H1 (cell line): ENCODE measurements around the gene DNAH12. TPM values are rescaled to one million over a fixed set of nuclear protein-coding genes. Genes with fewer than 3 reads are reported as not detected.

Experiments
- CTCF ChIA-PET: fragments of 300-600 bp; sonication (Branson Sonifier 250); formaldehyde crosslinking; loops from one replicate; lab custom pipeline; 2021; ENCODE audit not compliant: partially characterized antibody; lab: Charles Lee
- POLR2A ChIA-PET: fragments of 300-600 bp; sonication (Branson Sonifier 250); formaldehyde crosslinking; loops from one replicate; lab custom pipeline; 2021; ENCODE audit warnings: inconsistent platforms; ENCODE audit not compliant: partially characterized antibody; lab: Charles Lee
- DNase-seq, 2 experiments: peaks; one replicate each; pipeline versions ENCODE4 v3.0.0 to v3.0.0-alpha.2; 2010 to 2022; ENCODE audit warnings: low spot score in 2 of 2, low read depth in 1 of 2, mixed read lengths in 1 of 2
- FAIRE-seq: peaks from 2 replicates; lab custom pipeline; 2011; peaks lifted over from hg19 to GRCh38; lab: Jason Lieb, UNC
- H2AFZ ChIP-seq: 2 replicates; pipeline ENCODE4 v1.8.1; 2012; ENCODE audit warnings: low read length, inconsistent platforms
- H2AK5ac ChIP-seq: 2 replicates; pipeline ENCODE4 v1.6.1; 2013; ENCODE audit warnings: low read depth, low read length
- H2BK120ac ChIP-seq: replicated peaks from 2 replicates; pipeline ENCODE3; 2013; ENCODE audit warnings: low read depth, low read length, inconsistent platforms
- H2BK12ac ChIP-seq: 2 replicates; pipeline ENCODE4 v1.6.1; 2013; ENCODE audit warnings: low read depth, low read length
- H2BK15ac ChIP-seq: 2 replicates; pipeline ENCODE4 v1.6.1; 2013; ENCODE audit warnings: low read length
- H2BK20ac ChIP-seq: 2 replicates; pipeline ENCODE4 v1.6.1; 2013; ENCODE audit warnings: low read length
- H2BK5ac ChIP-seq: 2 replicates; pipeline ENCODE4 v1.6.1; 2013; ENCODE audit warnings: low read depth, low read length
- H3K14ac ChIP-seq: 2 replicates; pipeline ENCODE4 v1.6.1; 2013; ENCODE audit warnings: inconsistent platforms; ENCODE audit not compliant: insufficient read length
- H3K18ac ChIP-seq: 2 replicates; pipeline ENCODE4 v1.6.1; 2013; ENCODE audit warnings: low read length; ENCODE audit errors: extremely low read depth
- H3K23ac ChIP-seq: 2 replicates; pipeline ENCODE4 v1.6.1; 2013; ENCODE audit warnings: inconsistent platforms; ENCODE audit not compliant: insufficient read length
- H3K23me2 ChIP-seq: 2 replicates; pipeline ENCODE4 v1.6.1; 2013; ENCODE audit warnings: low read depth, low read length
- H3K27ac ChIP-seq: 2 replicates; pipeline ENCODE4 v1.6.1; 2011; ENCODE audit warnings: low read depth, low read length, inconsistent platforms
- H3K27me3 ChIP-seq, 4 experiments: replicated peaks in 1 of 4; 1 replicate in 1 of 4; 2 replicates in 3 of 4; pipeline versions ENCODE4 v1.6.1 to v1.8.1; 2011 to 2013; ENCODE audit warnings: low read length in 3 of 4, mild to moderate bottlenecking in 3 of 4, inconsistent platforms in 2 of 4, mixed read lengths in 2 of 4, moderate library complexity in 1 of 4; ENCODE audit not compliant: control insufficient read depth in 3 of 4, insufficient read depth in 3 of 4; ENCODE audit errors: extremely low read depth in 1 of 4
- H3K36me3 ChIP-seq, 4 experiments: 2 replicates each; pipeline versions ENCODE4 v1.6.1 to v1.8.1; 2011 to 2013; ENCODE audit warnings: mild to moderate bottlenecking in 4 of 4, low read length in 3 of 4, moderate library complexity in 2 of 4, control low read depth in 1 of 4, inconsistent platforms in 1 of 4; ENCODE audit not compliant: insufficient read depth in 4 of 4, control insufficient read depth in 2 of 4
- H3K4ac ChIP-seq: replicated peaks from 2 replicates; pipeline ENCODE3; 2013; ENCODE audit warnings: low read length, low read depth, mixed read lengths, inconsistent platforms; ENCODE audit not compliant: insufficient read length
- H3K4me1 ChIP-seq, 4 experiments: replicated peaks in 1 of 4; 1 replicate in 1 of 4; 2 replicates in 3 of 4; pipeline versions ENCODE4 v1.6.1 to v1.8.1; 2011 to 2013; ENCODE audit warnings: low read length in 3 of 4, inconsistent platforms in 2 of 4, mixed read lengths in 1 of 4; ENCODE audit not compliant: insufficient read depth in 4 of 4, control insufficient read depth in 3 of 4
- H3K4me2 ChIP-seq, 2 experiments: 2 replicates each; pipeline versions ENCODE4 v1.6.1 to v1.8.1; 2011 to 2013; ENCODE audit warnings: low read depth in 2 of 2, low read length in 2 of 2, control low read depth in 1 of 2, inconsistent platforms in 1 of 2, mild to moderate bottlenecking in 1 of 2; ENCODE audit not compliant: insufficient read depth in 1 of 2
- H3K4me3 ChIP-seq, 4 experiments: fragments of 200-600, 300-600 bp in 1 of 4; sonication (generic), shearing (Covaris generic), sonication (Bioruptor Twin) in 1 of 4; 2 replicates each; pipeline versions ENCODE4 v1.5.1 to v1.8.1; 2011 to 2016; ENCODE audit warnings: low read length in 4 of 4, low read depth in 3 of 4, control low read depth in 2 of 4, inconsistent platforms in 2 of 4, mild to moderate bottlenecking in 2 of 4, mixed read lengths in 1 of 4, moderate library complexity in 1 of 4; ENCODE audit not compliant: insufficient read depth in 2 of 4; ENCODE audit errors: extremely low read depth in 1 of 4
- H3K56ac ChIP-seq: replicated peaks from 2 replicates; pipeline ENCODE3; 2013; ENCODE audit warnings: low read depth, mild to moderate bottlenecking, mixed read lengths, low read length, inconsistent platforms; ENCODE audit not compliant: insufficient read length
- H3K79me1 ChIP-seq: 2 replicates; pipeline ENCODE4 v1.6.1; 2013; ENCODE audit warnings: low read depth, low read length, control low read depth
- H3K79me2 ChIP-seq, 2 experiments: 2 replicates each; pipeline versions ENCODE4 v1.6.1 to v1.8.1; 2012 to 2013; ENCODE audit warnings: low read length in 2 of 2, mild to moderate bottlenecking in 2 of 2, inconsistent platforms in 1 of 2; ENCODE audit not compliant: insufficient read depth in 2 of 2, control insufficient read depth in 1 of 2
- H3K9ac ChIP-seq, 4 experiments: replicated peaks in 1 of 4; 1 replicate in 1 of 4; 2 replicates in 3 of 4; pipeline versions ENCODE4 v1.6.1 to v1.8.1; 2011 to 2013; ENCODE audit warnings: low read depth in 3 of 4, low read length in 3 of 4, control low read depth in 2 of 4, mild to moderate bottlenecking in 2 of 4, moderate library complexity in 2 of 4, inconsistent platforms in 1 of 4; ENCODE audit errors: extremely low read depth in 1 of 4
- H3K9me3 ChIP-seq, 2 experiments: 2 replicates each; pipeline versions ENCODE4 v1.6.1 to v1.8.1; 2012 to 2013; ENCODE audit warnings: mild to moderate bottlenecking in 2 of 2, moderate library complexity in 2 of 2, control low read depth in 1 of 2, inconsistent platforms in 1 of 2, low read depth in 1 of 2, low read length in 1 of 2, mixed read lengths in 1 of 2; ENCODE audit not compliant: insufficient read depth in 2 of 2
- H4K20me1 ChIP-seq, 2 experiments: replicated peaks in 1 of 2; 2 replicates each; pipeline versions ENCODE3 to v1.8.1; 2011 to 2013; ENCODE audit warnings: inconsistent platforms in 2 of 2, low read length in 2 of 2, mild to moderate bottlenecking in 1 of 2; ENCODE audit not compliant: insufficient read depth in 2 of 2, control insufficient read depth in 1 of 2
- H4K5ac ChIP-seq: 2 replicates; pipeline ENCODE4 v1.6.1; 2013; ENCODE audit warnings: low read length, low read depth, mixed read lengths, inconsistent platforms; ENCODE audit not compliant: insufficient read length
- H4K8ac ChIP-seq: 2 replicates; pipeline ENCODE4 v1.8.0; 2013; ENCODE audit warnings: mild to moderate bottlenecking, moderate library complexity, low read length, inconsistent platforms; ENCODE audit not compliant: insufficient read depth; ENCODE audit errors: extremely low read depth
- H4K91ac ChIP-seq: replicated peaks from 2 replicates; pipeline ENCODE3; 2013; ENCODE audit warnings: low read length, mixed read lengths, inconsistent platforms; ENCODE audit not compliant: insufficient read length
- CBX5 ChIP-seq: fragments of 300-800, 300-1000 bp; sonication (generic); IDR thresholded peaks from 2 replicates; pipeline ENCODE4 v1.7.1; 2016; ENCODE audit warnings: antibody characterized with exemption, low read length, low read depth
- CBX8 ChIP-seq: fragments of 300-800, 300-1000 bp; sonication (generic); IDR thresholded peaks from 2 replicates; pipeline ENCODE4 v1.7.1; 2016; ENCODE audit warnings: low read depth, low read length, borderline replicate concordance
- E2F6 ChIP-seq: IDR thresholded peaks from 2 replicates; pipeline ENCODE4 v1.6.1; 2012; ENCODE audit warnings: inconsistent platforms
- GTF2F1 ChIP-seq: IDR thresholded peaks from 2 replicates; pipeline ENCODE4 v1.6.1; 2012; ENCODE audit warnings: low read depth, low read length, improper control_type of control experiment, borderline replicate concordance
- KDM5A ChIP-seq: fragments of 200-600 bp; IDR thresholded peaks from 2 replicates; pipeline ENCODE4 v1.7.1; 2012; ENCODE audit warnings: mild to moderate bottlenecking, low read length, inconsistent platforms, mixed read lengths
- RXRA ChIP-seq: IDR thresholded peaks from 2 replicates; pipeline ENCODE4 v1.6.1; 2011; ENCODE audit warnings: low read depth, mild to moderate bottlenecking, low read length, moderate library complexity; ENCODE audit not compliant: insufficient read depth
- SAP30 ChIP-seq: fragments of 300-600 bp; sonication (generic); IDR thresholded peaks from 2 replicates; pipeline ENCODE4 v1.7.1; 2012; ENCODE audit warnings: low read length, moderate library complexity, mild to moderate bottlenecking, inconsistent platforms; ENCODE audit not compliant: insufficient read depth, insufficient replicate concordance
- SUZ12 ChIP-seq: fragments of 200-600 bp; sonication (generic); IDR thresholded peaks from 2 replicates; pipeline ENCODE4 v1.6.1; 2012; ENCODE audit warnings: mild to moderate bottlenecking, inconsistent platforms, low read length, moderate library complexity, mixed read lengths
- TAF1 ChIP-seq: IDR thresholded peaks from 2 replicates; pipeline ENCODE4 v1.6.1; 2011; ENCODE audit warnings: mild to moderate bottlenecking, low read depth, low read length
- ZNF274 ChIP-seq: IDR thresholded peaks from 2 replicates; pipeline ENCODE4 v1.7.0; 2012; ENCODE audit warnings: low read length, borderline replicate concordance; ENCODE audit errors: extremely low read depth
- WGBS, 2 experiments: shearing (Covaris generic) in 1 of 2; methylation state at CpG; one replicate each; pipeline versions ENCODE4 v1.1.6 to v1.1.7; 2013 to 2015; ENCODE audit warnings: low lambda C conversion rate in 2 of 2, mixed read lengths in 2 of 2, inconsistent platforms in 1 of 2, low coverage in 1 of 2, missing lambda C conversion rate in 1 of 2; ENCODE audit not compliant: insufficient replicate concordance in 2 of 2, insufficient coverage in 1 of 2, insufficient read length in 1 of 2; ENCODE audit errors: extremely low coverage in 1 of 2, missing lambda C conversion rate in 1 of 2; 5-methylcytosine and 5-hydroxymethylcytosine counted together
- polyA plus RNA-seq, 7 experiments: library from polyadenylated mRNA; depleted of rRNA in 3 of 7; stranded (reverse) in 5 of 7; unstranded in 2 of 7; fragments of >200 nt in 5 of 7; fragments of 200-250 nt in 2 of 7; gene quantifications; 1 replicate in 5 of 7; 2 replicates in 1 of 7; 4 replicates in 1 of 7; pipeline versions ENCODE4 v1.2.1 to v1.2.3, GENCODE V29; 2011 to 2013; ENCODE audit warnings: missing spikeins in 2 of 7, mixed read lengths in 2 of 7
- total RNA-seq: library from RNA; stranded (reverse); fragmentation: NEBNext Ultra II Directional; extraction: Animal tissue kit (Norgen Biotek cat#: 25700); gene quantifications from 2 replicates; pipeline ENCODE4 v1.2.1, GENCODE V29; 2021

DNAH12 gene
- total and polyA plus RNA-seq, 2 of the 8 experiments (the other 6 are each of a cell fraction or from before 2014, with no cell fraction given): not detected

- POLR2A ChIA-PET: interaction anchor here (0.5 to 1.2 kb wide), 3 partner anchors 16 to 109 kb away, joined by 3 read pairs; partner anchors contain the start of gene PDE12
- H3K27ac ChIP-seq: no peak overlapping the region
- no peak overlapping the region for H2AFZ ChIP-seq
- WGBS, 2 experiments: 91% methylated on average over 3 of the region's 3 CpGs; no CpG with 5 or more reads in 1 of the 2 experiments
- no peak overlapping the region for H2BK5ac ChIP-seq
- H3K23me2 ChIP-seq: no peaks in the 10 kb centered on the region
- H3K23ac ChIP-seq: no peak overlapping the region
- no peak for FAIRE-seq
- peaks cover 0 to 3% of the 10 kb centered on the region in 2 experiments; a peak in 2 of 4 replicates for H3K79me2 ChIP-seq
- no peak overlapping the region for H4K5ac ChIP-seq
- H3K9me3 ChIP-seq: no peaks in the 10 kb centered on the region
- no peak overlapping the region for H3K4me2 ChIP-seq
- H2BK12ac ChIP-seq: no peak overlapping the region
- H3K14ac ChIP-seq: no peak overlapping the region
- no peak overlapping the region for H4K91ac ChIP-seq
- peaks cover 0 to 62% (median 26%) of the 10 kb centered on the region in 4 experiments; a peak in 7 of 8 replicates for H3K36me3 ChIP-seq
- no peak overlapping the region for H2AK5ac ChIP-seq
- no peak overlapping the region for H2BK120ac ChIP-seq
- peaks cover 0 to 2% of the 10 kb centered on the region in 2 experiments for H4K20me1 ChIP-seq
- H3K4me3 ChIP-seq: no peak overlapping the region
- H3K4ac ChIP-seq: no peak overlapping the region
- no peaks in the 10 kb centered on the region for H3K79me1 ChIP-seq
- H3K4me1 ChIP-seq: no peaks in the 10 kb centered on the region
- H3K56ac ChIP-seq: no peak overlapping the region
- DNase-seq: no peak
- no peak overlapping the region for H3K9ac ChIP-seq
- H4K8ac ChIP-seq: no peak overlapping the region
- no peak overlapping the region for H2BK15ac ChIP-seq
- no peaks in the 10 kb centered on the region for H3K27me3 ChIP-seq
- H3K18ac ChIP-seq: no peak overlapping the region
- CTCF ChIA-PET: interaction anchor here (1.0 to 1.2 kb wide), 2 partner anchors 25 to 292 kb away, joined by 3 read pairs; partner anchors contain the start of gene ARF4
- TF ChIP-seq CBX5 (no peak), KDM5A (no peak), RXRA (no peak), E2F6 (no peak), SUZ12 (no peak), TAF1 (no peak), ZNF274 (no peak), GTF2F1 (no peak), CBX8 (no peak), SAP30 (no peak)
- TF ChIP-seq, all 59 proteins: peak for 0
- H2BK20ac ChIP-seq: no peak overlapping the region
Observed at GRCh38 chr3:57572096-57572495, 28.0 kb upstream of the DNAH12 start.
